ENCODE measurements around the gene DIAPH1. TPM values are rescaled to one million over a fixed set of nuclear protein-coding genes. Genes with fewer than 3 reads are reported as not detected.

Gene DIAPH1
- total RNA-seq, 1 experiment from 2014 or later = 142 TPM

GRCh38 chr5:141623611-141624010 lies 4.8 kb upstream of the DIAPH1 start:
- CTCF ChIA-PET = interaction anchor here (1.0 kb wide), 1 partner anchor 31 kb away, joined by 3 read pairs; no protein-coding TSS in a partner anchor
- no peaks in the 10 kb centered on the region for H4K20me1 ChIP-seq (ENCODE audit: insufficient read depth)
- no peaks in the 10 kb centered on the region for H3K9me3 ChIP-seq (ENCODE audit: control insufficient read depth in 1 of 2, insufficient read depth in 1 of 2, low read depth in 1 of 2, low read length in 2 of 2)
- H3K9ac ChIP-seq (ENCODE audit: low read length) = no peak overlapping the region
- peaks cover 0 to 7% of the 10 kb centered on the region in 2 experiments; a peak in 2 of 4 replicates for H3K4me1 ChIP-seq (ENCODE audit: control insufficient read depth in 1 of 2, insufficient read depth in 2 of 2, low read length in 2 of 2)
- H3K9me2 ChIP-seq (ENCODE audit: insufficient read depth) = no peaks in the 10 kb centered on the region
- no peak overlapping the region for H3K4me2 ChIP-seq (ENCODE audit: low read length)
- RAD21 ChIA-PET (ENCODE audit: low non-redundant PET in 1 of 2, low total read pairs in 2 of 2, uncharacterized antibody in 2 of 2, unreplicated experiment in 2 of 2) = no interaction called here
- no peaks in the 10 kb centered on the region for H3K79me2 ChIP-seq (ENCODE audit: insufficient read depth, low read length)
- no peak for ATAC-seq
- H2AFZ ChIP-seq (ENCODE audit: low read depth, low read length, poor library complexity, severe bottlenecking) = no peak overlapping the region
- BruUV-seq (replicated peaks) = no TSS peak
- no peak for TF ChIP-seq ZBTB33 (IDR thresholded peaks at IDR 0.05; ENCODE audit: extremely low read depth, insufficient replicate concordance, low read length)
- no peak for TF ChIP-seq MAX (IDR thresholded peaks at IDR 0.05)
- no peak for TF ChIP-seq CEBPB (IDR thresholded peaks at IDR 0.05; ENCODE audit: low read depth)
- no peak for TF ChIP-seq SP1 (IDR thresholded peaks at IDR 0.05; ENCODE audit: low read depth)
- no peak for TF ChIP-seq FOSL1 (IDR thresholded peaks at IDR 0.05; ENCODE audit: low read depth)
- TF ChIP-seq ATF3 (IDR thresholded peaks at IDR 0.05) = no peak
- no peak for TF ChIP-seq EGR1 (IDR thresholded peaks at IDR 0.05; ENCODE audit: low read depth)
- no peak for TF ChIP-seq ELF1 (IDR thresholded peaks at IDR 0.05; ENCODE audit: borderline replicate concordance, low read depth)
- TF ChIP-seq RAD21 (IDR thresholded peaks at IDR 0.05; ENCODE audit: low read depth) = no peak
- no peak for TF ChIP-seq TCF7L2 (IDR thresholded peaks at IDR 0.05; ENCODE audit: borderline replicate concordance, extremely low read depth, insufficient read depth, insufficient read length)
- no peak for TF ChIP-seq SIN3A (IDR thresholded peaks at IDR 0.05; ENCODE audit: low read depth)
- TF ChIP-seq ZFX (IDR thresholded peaks at IDR 0.05) = no peak
- DNase-seq (ENCODE audit: low read depth, low spot score) = no peak
- H3K4me3 ChIP-seq (replicated peaks in 1 of 2; ENCODE audit: low read depth in 1 of 2, low read length in 2 of 2) = no peak overlapping the region
- intact Hi-C loops (cut with micrococcal nuclease) = no loop called here
- peaks cover 38 to 49% of the 10 kb centered on the region in 2 experiments; a peak in 3 of 4 replicates for H3K36me3 ChIP-seq (ENCODE audit: control insufficient read depth in 1 of 2, insufficient read depth in 2 of 2, low read length in 2 of 2)
- POLR2A ChIA-PET = no interaction called here
- no peaks in the 10 kb centered on the region for H3K27me3 ChIP-seq (ENCODE audit: insufficient read depth, low read length)
- H3K27ac ChIP-seq (ENCODE audit: low read depth, low read length) = no peak overlapping the region

All from HCT116 (cell line).